PFSK-1 (cell line): ENCODE data around the gene CDKN2AIP.

Experiments
- FOXP2 ChIP-seq: optimal IDR thresholded peaks from 2 replicates; pipeline ENCODE3; 2011; ENCODE audit warnings: borderline replicate concordance, control low read depth, inconsistent platforms; ENCODE audit not compliant: insufficient read depth; ENCODE audit errors: extremely low read length, extremely low read depth
- POLR2AphosphoS5 ChIP-seq: IDR thresholded peaks from 2 replicates; pipeline ENCODE4 v1.6.1; 2012; ENCODE audit warnings: low read depth, mild to moderate bottlenecking, control low read depth, low read length, moderate library complexity
- SIN3A ChIP-seq: IDR thresholded peaks from 2 replicates; pipeline ENCODE4 v1.6.1; 2012; ENCODE audit warnings: mild to moderate bottlenecking, low read length, moderate library complexity, borderline replicate concordance; ENCODE audit not compliant: insufficient read depth
- TAF1 ChIP-seq: IDR thresholded peaks from 2 replicates; pipeline ENCODE4 v1.6.1; 2012; ENCODE audit warnings: low read length, control low read depth, borderline replicate concordance; ENCODE audit not compliant: insufficient read depth
- TF ChIP-seq, protein P1 (sequence below), 2 experiments: IDR thresholded peaks; 2 replicates each; pipeline versions ENCODE4 v1.6.1 to v1.8.0; 2011 to 2012; ENCODE audit warnings: low read depth in 2 of 2, low read length in 2 of 2, control low read depth in 1 of 2, inconsistent platforms in 1 of 2, mild to moderate bottlenecking in 1 of 2, moderate library complexity in 1 of 2; ENCODE audit not compliant: insufficient read depth in 1 of 2

DNA sequence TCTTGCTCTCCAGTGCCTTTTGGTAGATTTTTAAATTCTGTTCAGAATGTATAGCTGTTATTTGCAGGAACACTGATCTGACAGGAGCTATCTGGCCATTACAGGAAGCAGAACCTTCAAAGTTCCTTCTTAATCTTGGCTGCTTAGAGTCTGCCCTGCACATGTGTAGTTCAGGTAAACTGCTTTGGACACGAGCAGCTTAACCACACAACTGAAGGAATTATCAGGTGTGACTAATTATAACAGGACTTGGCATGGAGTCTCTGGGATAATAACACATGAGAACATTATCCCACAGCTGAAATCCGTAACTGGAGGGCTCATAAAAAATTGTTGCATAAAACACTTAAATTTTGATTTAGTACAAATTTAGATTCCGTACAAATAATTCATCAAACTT, 48.8 kb downstream of the CDKN2AIP start:
- TF ChIP-seq SIN3A (no peak), TAF1 (no peak), POLR2AphosphoS5 (no peak), FOXP2 (no peak)
- TF ChIP-seq, protein P1, sequence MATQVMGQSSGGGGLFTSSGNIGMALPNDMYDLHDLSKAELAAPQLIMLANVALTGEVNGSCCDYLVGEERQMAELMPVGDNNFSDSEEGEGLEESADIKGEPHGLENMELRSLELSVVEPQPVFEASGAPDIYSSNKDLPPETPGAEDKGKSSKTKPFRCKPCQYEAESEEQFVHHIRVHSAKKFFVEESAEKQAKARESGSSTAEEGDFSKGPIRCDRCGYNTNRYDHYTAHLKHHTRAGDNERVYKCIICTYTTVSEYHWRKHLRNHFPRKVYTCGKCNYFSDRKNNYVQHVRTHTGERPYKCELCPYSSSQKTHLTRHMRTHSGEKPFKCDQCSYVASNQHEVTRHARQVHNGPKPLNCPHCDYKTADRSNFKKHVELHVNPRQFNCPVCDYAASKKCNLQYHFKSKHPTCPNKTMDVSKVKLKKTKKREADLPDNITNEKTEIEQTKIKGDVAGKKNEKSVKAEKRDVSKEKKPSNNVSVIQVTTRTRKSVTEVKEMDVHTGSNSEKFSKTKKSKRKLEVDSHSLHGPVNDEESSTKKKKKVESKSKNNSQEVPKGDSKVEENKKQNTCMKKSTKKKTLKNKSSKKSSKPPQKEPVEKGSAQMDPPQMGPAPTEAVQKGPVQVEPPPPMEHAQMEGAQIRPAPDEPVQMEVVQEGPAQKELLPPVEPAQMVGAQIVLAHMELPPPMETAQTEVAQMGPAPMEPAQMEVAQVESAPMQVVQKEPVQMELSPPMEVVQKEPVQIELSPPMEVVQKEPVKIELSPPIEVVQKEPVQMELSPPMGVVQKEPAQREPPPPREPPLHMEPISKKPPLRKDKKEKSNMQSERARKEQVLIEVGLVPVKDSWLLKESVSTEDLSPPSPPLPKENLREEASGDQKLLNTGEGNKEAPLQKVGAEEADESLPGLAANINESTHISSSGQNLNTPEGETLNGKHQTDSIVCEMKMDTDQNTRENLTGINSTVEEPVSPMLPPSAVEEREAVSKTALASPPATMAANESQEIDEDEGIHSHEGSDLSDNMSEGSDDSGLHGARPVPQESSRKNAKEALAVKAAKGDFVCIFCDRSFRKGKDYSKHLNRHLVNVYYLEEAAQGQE (IDR thresholded peaks at IDR 0.05; ENCODE audit: insufficient read depth in 1 of 2, low read depth in 2 of 2, low read length in 2 of 2), result no peak
